GM21515 (cell line): ENCODE data around the gene TDRD7.
"Not testable (repeated sequence)": the region's sequence is repeated elsewhere in the genome, so short reads cannot be mapped to it uniquely, and the experiment has no call there.

ENCODE experiments used
- ATAC-seq: cut with Tn5 transposase; IDR thresholded peaks from one replicate; pipeline ENCODE4 v1.9.1; 2021; ENCODE audit not compliant: unreplicated experiment

The TDRD7 gene

DNA sequence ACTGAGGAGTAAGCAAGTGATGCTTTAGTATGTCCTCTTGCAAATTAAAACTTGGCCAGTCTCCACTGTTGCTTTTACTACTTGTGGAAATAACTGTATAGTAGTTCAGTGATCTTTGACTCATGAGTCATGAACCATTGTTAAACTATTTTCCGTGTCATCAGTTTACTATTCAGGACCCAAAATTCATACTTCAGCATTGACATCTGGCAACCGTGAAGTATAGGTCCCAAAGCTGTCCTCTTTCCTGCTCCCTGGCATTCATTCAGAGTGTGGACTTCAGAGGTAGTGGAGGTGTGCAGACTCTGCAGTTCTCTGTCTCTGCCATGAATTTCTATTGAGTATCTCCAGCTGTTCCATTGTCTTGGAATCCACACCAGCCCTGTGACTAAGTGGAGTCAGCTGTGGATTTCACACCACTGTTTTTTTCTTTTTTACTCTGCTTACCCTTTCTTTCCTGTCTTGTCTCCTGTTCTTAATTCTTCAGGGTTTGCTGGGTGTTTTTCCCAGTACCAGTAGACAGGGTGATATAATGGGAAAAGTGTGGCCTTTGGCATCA, 7.5 kb downstream of the TDRD7 start:
- no peak for ATAC-seq

DNA sequence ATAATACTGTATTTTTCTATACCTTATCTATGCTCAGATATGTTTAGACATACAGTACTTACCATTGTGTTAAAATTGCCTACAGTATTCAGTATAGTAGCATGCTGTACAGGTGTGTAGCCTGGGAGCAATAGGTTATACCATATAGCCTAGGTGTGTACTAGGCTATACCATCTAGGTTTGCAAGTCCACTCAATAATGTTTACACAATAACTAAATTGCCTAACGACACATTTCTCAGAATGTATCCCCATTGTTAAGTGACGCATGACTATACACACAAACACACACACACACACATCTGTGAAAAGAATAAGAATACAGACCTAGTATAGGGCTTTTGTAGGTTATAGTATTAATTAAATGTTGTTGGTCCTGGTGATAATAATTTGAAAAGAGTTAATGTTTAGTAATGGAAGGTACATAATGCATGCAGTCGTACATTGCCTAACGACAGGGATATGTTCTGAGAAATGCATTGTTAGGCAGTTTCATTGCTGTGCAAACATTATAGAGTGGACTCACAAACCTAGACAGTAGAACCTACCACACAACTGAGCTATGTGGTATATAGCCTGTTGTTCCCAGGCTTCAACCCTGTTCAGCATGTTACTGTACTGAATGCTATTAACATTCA, 13.6 kb downstream of the TDRD7 start:
- no peak for ATAC-seq

DNA sequence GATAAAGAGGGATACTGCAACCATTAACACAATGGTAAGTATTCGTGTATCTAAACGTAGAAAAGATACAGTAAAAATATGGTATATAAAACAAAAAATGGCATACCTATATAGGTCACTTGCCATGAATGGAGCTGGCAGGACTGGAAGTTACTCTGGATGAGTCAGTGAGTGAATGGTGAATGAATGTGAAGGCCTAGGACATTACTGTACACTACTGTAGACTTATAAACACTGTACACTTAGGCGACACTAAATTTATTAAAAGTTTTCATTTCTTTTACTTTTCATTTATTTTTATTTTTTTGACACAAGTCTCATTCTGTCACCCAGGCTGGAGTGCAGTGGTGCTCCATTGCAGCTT, 14.1 kb downstream of the TDRD7 start:
- no peak for ATAC-seq

DNA sequence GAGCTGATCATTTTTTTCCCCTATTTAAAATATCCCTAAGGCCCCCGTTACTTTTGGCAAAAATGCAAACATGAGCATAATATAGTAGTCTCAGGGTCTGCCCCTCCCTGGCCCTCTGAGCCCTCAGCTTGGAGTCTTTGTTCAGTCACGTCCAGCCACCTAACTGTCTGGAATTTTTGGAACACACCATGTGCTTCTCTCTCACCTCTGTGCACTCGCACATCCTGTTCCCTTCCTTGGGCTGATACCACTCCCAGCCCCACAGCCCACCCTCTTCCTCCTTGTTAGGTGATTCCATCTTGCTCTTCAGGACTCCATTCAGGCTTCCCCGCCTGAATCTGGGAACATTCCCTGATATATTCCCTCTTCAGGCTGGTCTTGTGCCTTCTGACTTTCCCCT, 16.0 kb downstream of the TDRD7 start:
- no peak for ATAC-seq

DNA sequence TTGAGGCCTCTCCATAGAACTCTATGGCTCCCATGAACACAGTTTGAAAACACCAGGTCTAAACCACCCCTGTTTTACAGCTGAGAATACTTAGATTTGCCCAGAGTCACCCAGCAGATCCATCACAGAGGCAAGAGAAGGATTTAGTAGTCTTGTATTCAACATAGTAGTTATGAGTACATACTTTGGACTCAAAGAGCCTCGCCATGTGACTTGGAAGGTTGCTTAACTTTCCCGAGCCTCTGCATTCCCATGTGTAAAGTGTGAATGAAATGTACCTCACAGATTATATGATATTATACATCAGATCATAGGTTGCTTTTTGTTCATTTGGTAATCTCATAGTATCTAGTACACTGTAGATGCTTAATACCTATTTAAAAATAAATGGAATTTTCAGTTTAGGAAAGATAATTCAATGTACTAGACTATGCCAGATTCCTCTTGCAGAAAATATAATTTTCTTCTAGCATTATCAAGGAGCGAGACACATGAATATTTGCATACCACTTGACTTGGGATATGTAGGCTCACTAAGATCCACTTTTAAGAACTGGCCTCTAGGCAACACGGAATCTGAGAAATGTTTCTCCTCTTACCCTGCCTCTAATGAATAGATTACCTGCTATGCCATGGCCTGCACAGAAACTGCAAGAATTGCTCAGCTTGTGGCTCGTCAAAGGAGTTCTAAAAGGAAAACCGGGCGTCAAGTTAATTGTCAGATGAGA, 18.6 kb downstream of the TDRD7 start:
- no peak for ATAC-seq

DNA sequence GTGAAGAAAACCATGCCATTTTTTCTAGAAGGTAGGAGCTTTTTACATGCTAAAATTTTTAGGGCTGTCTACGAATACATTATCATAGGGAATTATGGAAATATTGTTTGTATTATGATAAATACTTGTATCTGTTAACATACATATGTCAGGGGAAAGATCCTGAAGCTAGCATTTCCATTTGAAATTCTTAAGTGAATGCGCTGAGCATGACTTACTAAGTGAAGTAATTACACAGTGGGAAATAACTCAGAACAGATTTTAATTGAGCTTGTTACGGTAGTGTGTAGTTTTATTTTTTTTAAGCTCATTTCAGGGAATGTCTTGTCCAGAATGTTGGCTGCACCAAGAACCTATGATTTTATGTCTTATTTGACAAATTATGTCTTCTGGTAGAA, 19.1 kb downstream of the TDRD7 start:
- no peak for ATAC-seq

DNA sequence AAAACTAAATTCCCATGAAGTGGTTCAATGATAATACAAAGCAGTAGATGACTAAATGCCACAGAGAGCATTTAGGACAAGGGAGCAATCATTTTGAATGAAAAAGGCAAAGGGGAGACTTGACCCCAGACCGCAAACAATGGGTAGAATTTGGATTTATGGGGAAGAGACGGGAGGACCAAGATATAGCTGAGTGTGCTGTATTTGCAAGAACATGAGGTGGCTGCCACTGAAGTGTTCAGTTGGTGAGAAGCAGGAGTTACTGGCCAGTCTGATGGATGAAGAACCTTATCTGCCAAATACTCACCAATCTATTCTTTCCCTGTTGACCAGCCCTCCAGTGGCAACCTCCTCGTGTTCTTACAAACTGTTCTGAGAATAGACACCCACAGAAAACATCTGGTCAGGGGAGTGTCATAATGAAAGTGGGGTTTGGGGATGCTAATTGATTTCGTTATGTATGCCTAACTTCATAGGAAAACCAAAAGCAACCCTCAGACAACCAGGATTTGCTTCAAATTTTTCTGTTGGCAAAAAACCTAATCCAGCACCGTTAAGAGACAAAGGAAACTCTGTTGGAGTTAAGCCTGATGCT, 19.8 kb downstream of the TDRD7 start:
- ATAC-seq, result no peak

DNA sequence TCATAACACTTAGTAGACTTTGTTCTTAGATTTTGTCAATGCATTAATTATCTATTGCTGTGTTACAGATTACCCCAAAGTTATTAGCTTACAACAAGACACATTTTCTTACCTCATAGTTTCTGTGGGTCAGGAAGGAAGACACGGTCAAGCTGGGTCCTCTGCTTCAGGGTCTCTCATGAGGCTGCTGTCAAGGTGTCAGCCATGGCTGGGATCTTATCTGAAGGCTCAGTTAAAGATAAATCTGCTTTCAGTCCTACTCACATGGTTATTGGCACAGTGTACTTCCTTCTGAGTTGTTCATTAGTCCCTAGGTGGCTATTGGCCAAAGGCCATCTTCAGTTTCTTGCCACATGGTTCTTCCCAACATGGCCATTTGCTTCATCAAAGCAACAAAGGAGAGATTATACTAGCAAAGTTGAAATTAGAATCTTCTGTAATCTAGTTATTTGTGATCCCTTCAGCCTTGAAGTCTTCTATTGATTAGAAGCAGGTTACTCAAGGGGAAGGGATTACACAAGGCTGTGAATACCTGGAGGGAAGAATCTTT, 25.2 kb downstream of the TDRD7 start:
- no peak for ATAC-seq

DNA sequence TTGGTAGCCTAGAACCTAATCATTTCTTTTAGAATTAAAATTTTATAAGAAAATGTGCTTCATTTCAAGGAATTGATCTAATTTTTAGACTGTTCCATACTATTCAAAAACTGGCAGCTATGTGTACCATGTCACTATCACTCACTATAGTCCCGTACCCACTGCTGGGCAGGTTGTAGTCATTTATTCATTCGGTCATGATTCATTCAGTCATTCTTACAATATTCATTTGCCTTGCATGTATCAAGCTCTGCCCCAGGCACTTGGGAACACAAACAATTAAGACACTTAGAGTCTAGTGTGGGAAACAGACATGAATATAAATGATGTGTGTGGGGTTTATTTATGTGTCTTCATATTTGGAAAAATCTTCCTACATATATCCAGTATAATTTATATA, 26.4 kb downstream of the TDRD7 start:
- no peak for ATAC-seq

DNA sequence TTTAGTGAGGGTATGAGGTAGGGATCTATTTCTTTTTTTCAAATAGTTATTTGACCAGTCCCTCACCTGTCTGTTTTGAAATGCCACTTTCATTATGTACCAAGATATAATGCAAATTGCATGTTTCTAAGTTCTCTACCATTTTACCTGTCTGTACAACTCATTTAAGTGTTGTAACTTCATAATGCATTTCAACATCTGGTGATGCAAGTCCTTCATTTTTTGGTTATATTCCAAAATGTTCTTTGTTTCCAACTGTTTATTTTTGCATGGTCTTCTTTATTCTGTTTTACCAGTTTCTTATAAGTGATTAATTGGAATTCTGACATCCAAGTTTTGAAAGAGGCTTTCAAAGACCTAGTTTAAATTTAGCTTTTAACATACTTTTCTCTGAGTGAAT, 26.8 kb downstream of the TDRD7 start:
- ATAC-seq, result no peak

DNA sequence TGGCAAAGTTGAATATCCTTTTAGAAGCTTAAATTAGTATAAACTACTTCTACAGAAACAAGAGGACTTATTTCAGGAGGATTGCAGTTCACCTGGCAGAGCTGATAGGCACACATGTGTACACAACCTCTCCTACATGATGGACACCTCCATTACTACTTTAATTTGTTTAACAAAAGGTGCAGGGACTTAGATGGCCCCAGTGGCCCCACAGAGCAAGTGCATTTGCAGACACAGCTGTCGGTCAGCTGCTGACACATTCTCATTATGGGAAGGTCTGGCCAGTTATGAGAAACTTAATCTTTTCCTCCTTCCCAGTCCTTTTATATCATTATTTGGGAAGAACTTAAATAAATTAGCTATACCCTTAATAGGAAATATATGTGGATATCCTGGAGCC, 28.3 kb downstream of the TDRD7 start:
- no peak for ATAC-seq

DNA sequence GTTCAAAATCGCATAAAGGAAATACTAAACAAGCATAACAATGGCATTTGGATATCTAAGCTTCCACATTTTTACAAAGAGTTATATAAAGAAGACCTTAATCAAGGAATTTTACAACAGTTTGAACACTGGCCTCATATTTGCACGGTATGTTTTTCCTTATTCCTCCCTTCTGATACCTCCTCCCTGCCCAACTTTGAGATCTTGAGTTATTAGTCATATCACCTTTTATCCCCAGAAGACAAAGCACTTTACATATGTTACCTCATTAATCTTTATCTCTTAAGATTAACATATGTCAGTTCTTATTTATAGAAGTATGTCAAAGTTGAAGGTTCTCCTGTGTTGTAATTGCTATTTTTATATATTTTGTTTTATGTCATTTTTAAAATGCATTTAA, 29.8 kb downstream of the TDRD7 start:
- ATAC-seq, result no peak

DNA sequence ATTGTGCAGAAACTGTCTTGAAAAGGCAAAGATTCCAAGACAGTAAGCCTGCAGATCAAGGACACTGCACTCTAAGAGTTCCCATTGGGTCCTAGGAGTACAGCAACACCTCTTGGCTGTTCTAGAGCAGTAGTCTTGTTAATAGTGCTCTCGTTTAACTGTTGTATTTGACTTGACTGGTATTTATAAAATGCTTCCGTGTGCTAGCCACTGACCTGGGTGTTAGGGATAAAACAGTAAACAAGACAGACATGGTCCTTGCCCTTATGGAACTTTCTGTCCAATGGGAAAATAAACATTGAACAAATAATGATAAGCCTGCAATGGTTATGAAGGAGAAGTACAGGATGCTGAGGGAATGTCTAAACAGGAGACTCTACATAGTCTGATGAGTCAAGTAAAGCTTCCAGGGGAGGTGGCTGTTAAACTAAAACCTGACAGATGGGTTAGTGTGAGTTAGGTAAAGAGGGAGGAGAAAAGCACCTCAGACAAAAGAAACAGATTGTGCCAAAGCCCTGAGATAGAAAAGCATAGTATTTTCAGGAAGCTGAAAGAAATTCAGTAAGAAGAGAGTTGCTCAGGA, 33.3 kb downstream of the TDRD7 start:
- ATAC-seq, result no peak

DNA sequence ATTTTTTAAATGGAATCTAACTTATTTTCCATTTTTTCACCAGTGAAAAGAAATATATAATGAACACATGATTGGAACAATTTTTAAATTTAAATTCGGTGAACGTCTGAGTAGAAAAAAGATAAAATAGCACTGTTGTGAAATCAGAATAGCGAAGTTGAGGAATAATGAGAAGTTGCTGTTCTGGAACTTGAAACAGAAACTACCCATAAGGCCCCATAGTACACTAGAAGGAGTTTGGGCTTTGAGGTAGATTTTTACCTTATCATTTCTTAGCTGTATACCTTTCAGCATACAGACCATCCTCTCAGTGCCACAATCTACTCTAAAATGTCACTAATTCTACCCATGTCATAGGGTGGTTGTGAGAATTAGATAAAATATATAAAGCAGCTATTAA, 35.1 kb downstream of the TDRD7 start:
- no peak for ATAC-seq

DNA sequence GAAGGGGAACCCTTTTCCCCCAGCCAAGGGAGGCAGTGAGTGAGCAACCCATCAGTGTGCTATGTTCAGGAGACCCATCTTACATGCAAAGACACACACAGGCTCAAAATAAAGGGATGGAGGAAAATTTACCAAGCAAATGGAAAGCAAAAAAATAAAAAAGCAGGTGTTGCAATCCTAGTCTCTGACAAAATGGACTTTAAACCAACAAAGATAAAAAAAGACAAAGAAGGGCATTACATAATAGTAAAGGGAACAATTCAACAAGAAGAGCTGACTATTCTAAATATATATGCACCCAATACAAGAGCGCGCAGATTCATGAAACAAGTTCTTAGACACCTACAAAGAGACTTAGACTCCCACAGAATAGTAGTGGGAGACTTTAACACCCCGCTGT, 41.7 kb downstream of the TDRD7 start:
- ATAC-seq, result not testable (repeated sequence)

DNA sequence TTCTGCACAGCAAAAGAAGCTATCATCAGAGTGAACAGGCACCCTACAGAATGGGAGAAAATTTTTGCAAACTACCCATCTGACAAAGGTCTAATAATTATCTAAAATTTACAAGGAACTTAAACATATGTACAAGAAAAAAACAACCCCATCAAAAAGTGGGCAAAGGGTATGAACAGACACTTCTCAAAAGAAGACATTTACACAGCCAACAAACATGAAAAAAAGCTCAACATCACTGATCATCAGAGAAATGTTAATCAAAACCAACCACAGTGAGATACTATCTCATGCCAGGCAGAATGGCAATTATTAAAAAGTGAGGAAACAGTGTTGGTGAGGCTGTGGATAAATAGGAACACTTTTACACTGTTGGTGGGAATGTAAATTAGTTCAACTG, 44.9 kb downstream of the TDRD7 start:
- ATAC-seq, result not testable (repeated sequence)

DNA sequence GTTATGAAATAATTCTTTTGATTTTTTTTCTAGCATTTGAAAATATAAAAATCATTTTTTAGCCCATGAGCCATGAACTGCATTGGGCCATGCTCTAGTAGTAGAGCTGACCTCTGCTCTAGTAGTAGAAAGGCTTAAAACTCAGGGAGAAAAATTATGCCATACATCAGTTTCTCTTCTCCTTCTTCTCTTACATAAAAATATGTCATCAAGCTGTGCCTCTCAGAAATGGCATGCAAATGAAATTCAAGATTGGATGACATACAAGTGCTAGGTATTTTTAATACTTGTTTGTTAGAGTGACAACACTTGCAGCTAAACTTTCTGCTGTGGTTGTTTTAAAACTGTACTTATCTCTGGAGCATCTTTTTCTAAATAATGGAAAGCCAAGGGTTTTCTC, 47.4 kb downstream of the TDRD7 start:
- no peak for ATAC-seq

DNA sequence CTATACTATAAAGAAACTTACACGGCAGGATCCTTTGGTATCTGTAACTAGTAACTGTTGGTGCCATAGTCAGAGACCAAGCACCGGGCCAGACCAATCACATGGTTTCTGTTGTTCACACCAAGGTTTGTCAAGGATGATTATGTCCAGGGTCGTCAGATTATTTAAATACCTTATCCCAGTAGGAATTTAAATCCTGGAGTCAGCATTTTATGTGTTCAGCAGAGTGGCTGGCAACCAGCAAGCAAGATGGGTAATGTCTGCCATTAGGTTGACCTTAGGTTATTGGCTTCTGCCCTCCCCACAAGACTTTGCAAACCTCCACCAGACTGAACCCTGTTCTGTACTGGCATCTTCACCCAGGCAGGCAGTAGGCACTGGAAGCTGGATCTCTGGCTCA, 50.3 kb downstream of the TDRD7 start:
- no peak for ATAC-seq

DNA sequence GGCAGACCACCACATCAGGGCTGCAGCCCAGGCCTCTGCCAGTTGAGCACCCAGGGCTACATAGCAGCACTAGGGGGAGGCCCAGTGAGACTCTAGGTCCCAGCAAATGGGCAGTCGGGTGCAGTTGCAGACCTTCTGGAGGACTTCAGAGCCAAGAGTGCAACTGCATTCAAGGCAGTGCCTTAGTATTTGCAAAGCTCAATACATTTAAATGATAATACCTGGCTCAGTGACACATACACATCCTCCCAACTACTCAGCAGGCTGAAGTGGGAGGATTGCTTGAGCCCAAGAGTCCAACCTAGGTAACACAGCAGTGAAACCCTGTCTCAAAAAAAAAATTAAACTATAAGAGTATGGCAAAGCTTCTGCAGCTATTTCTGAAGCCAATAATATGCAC, 51.0 kb downstream of the TDRD7 start:
- ATAC-seq, result no peak

DNA sequence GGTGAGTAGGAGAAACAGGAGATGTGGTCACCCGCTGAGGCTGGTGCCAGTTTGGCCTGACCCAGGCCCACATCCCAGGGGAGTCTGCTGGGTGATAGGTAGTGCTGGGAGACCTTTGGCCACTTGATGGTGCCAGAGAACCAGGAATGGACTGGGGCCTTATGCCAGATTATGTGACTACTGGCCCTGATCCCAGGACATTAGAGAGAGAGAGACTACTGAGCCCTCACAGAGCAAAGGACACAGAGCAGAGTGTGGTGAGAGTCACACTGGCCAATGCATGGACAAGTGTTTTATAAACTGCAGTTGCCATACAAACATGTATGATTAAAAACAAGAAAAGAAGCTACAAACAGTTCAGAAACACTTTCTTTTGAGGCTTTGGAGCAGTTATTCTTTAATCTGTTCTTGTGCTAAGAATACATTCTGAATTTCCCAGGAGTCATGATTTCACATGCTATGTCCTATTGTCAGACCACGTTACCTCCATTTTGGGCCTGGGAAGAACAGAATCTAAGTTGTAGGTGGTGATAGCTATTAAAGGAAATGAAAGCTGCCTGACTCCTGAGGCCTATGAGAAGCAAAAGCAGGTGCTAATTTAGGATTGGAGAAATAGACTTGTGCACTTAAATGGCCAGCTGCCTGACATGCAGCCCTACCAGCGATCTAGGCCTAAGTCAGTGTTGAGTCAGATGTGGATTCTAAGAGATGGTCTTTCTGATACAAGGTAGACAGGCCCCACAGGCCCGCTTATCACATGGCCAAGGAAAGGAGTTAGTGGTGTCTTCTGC, 57.0 kb downstream of the TDRD7 start:
- peak; percentile 82 for ATAC-seq

DNA sequence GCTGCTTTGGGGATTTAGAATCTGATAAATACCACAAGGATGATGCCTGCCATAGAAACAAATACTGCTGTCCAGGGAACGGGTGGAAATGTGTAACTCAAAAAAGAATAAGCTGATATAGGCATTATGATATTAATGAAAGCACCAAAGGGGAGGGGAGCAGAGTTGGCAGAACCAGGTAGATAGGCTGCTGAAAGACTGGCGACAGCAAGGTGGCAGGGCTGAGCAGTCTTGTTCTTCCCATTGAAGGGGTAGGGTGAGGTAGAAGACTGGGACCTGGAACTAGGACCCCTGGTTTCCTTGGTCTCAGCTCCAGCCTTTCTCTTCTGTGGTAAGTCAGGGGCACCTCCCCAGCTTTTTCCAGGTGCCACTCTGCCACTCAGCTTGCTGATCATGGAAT, 58.2 kb downstream of the TDRD7 start:
- no peak for ATAC-seq
